Mesothelial cell of epicardium (in vitro differentiated cells): Measurements from ENCODE around the gene GCH1. TPM values are rescaled to one million over a fixed set of nuclear protein-coding genes. Genes with fewer than 3 reads are reported as not detected.

Experiments
- DNase-seq, 2 experiments: peaks; one replicate each; pipeline ENCODE4 v3.0.0; 2021; ENCODE audit warnings: low spot score in 2 of 2; ENCODE audit not compliant: unreplicated experiment in 2 of 2
- H3K27ac Mint-ChIP-seq: 2 replicates; pipeline ENCODE4 v1.8.0; 2021; ENCODE audit warnings: mixed read lengths
- H3K27me3 Mint-ChIP-seq: 2 replicates; pipeline ENCODE4 v1.8.0; 2021; ENCODE audit warnings: low read depth, mixed read lengths
- H3K36me3 Mint-ChIP-seq: 2 replicates; pipeline ENCODE4 v1.8.0; 2021; ENCODE audit warnings: mixed read lengths
- H3K4me1 Mint-ChIP-seq: 2 replicates; pipeline ENCODE4 v1.8.0; 2021; ENCODE audit warnings: mixed read lengths
- H3K4me3 Mint-ChIP-seq: 2 replicates; pipeline ENCODE4 v1.8.0; 2021; ENCODE audit warnings: mild to moderate bottlenecking, moderate library complexity, mixed read lengths
- H3K9me3 Mint-ChIP-seq: 2 replicates; pipeline ENCODE4 v1.8.0; 2021; ENCODE audit warnings: mixed read lengths
- CTCF ChIP-seq: fragments of 200-600 bp; sonication (generic); IDR thresholded peaks from one replicate; pipeline ENCODE4 v1.5.0; 2021; ENCODE audit warnings: antibody characterized with exemption; ENCODE audit not compliant: unreplicated experiment
- total RNA-seq: library from RNA; stranded (reverse); gene quantifications from 3 replicates; pipeline ENCODE4 v1.2.1, GENCODE V29; 2021

GCH1 gene
- total RNA-seq, 1 donor from 2014 or later: 3.6 TPM

GRCh38 chr14:54837508-54838149 is 65.0 kb downstream of the GCH1 start:
- H3K36me3 Mint-ChIP-seq: peaks cover 4% of the 10 kb centered on the region

GRCh38 chr14:54836231-54836630 is 66.4 kb downstream of the GCH1 start:
- no peak overlapping the region for H3K4me3 Mint-ChIP-seq
- peaks cover 4% of the 10 kb centered on the region for H3K36me3 Mint-ChIP-seq
- H3K27me3 Mint-ChIP-seq: no peaks in the 10 kb centered on the region
- no peaks in the 10 kb centered on the region for H3K4me1 Mint-ChIP-seq
- peaks cover 6% of the 10 kb centered on the region for H3K9me3 Mint-ChIP-seq
- H3K27ac Mint-ChIP-seq: no peak overlapping the region
- DNase-seq: no peak
- TF ChIP-seq CTCF: no peak

More at GRCh38 chr14:54837508-54838149, 65.0 kb downstream of the GCH1 start:
- H3K4me3 Mint-ChIP-seq: no peak overlapping the region
- DNase-seq: no peak
- no peaks in the 10 kb centered on the region for H3K4me1 Mint-ChIP-seq
- H3K9me3 Mint-ChIP-seq: peaks cover 2% of the 10 kb centered on the region
- no peak overlapping the region for H3K27ac Mint-ChIP-seq
- H3K27me3 Mint-ChIP-seq: no peaks in the 10 kb centered on the region
- no peak for TF ChIP-seq CTCF

GRCh38 chr14:54834727-54835126 is 67.9 kb downstream of the GCH1 start:
- Mint-ChIP-seq H3K27me3 (no peaks in the 10 kb centered on the region), H3K9me3 (peaks cover 14% of the 10 kb centered on the region), H3K4me1 (no peaks in the 10 kb centered on the region), H3K4me3 (no peak overlapping the region), H3K36me3 (no peaks in the 10 kb centered on the region), H3K27ac (no peak overlapping the region)
- no peak for TF ChIP-seq CTCF
- no peak for DNase-seq

- no peak overlapping the region for H3K4me3 Mint-ChIP-seq
- no peak for TF ChIP-seq CTCF
- H3K9me3 Mint-ChIP-seq: peaks cover 14% of the 10 kb centered on the region
- no peaks in the 10 kb centered on the region for H3K36me3 Mint-ChIP-seq
- H3K4me1 Mint-ChIP-seq: no peaks in the 10 kb centered on the region
- H3K27me3 Mint-ChIP-seq: no peaks in the 10 kb centered on the region
- no peak overlapping the region for H3K27ac Mint-ChIP-seq
- DNase-seq: no peak
Observed at GRCh38 chr14:54834081-54834480, 68.5 kb downstream of the GCH1 start.

GRCh38 chr14:54830650-54831049 is 72.0 kb downstream of the GCH1 start:
- Mint-ChIP-seq H3K9me3 (peaks cover 23% of the 10 kb centered on the region), H3K4me1 (no peaks in the 10 kb centered on the region), H3K36me3 (no peaks in the 10 kb centered on the region), H3K27me3 (no peaks in the 10 kb centered on the region), H3K27ac (no peak overlapping the region), H3K4me3 (no peak overlapping the region)
- no peak for TF ChIP-seq CTCF
- DNase-seq: no peak
